ENCODE measurements around the gene GORASP2. TPM values are rescaled to one million over a fixed set of nuclear protein-coding genes. Genes with fewer than 3 reads are reported as not detected.

Gene GORASP2
- total RNA-seq, 4 donors from 2014 or later = 28.6 to 47.4 (median 36.0) TPM

GRCh38 chr2:170926743-170927297 lies 2.2 kb upstream of the GORASP2 start:
- no peak for TF ChIP-seq CTCF (IDR thresholded peaks at IDR 0.05; ENCODE audit: low read depth)

DNA sequence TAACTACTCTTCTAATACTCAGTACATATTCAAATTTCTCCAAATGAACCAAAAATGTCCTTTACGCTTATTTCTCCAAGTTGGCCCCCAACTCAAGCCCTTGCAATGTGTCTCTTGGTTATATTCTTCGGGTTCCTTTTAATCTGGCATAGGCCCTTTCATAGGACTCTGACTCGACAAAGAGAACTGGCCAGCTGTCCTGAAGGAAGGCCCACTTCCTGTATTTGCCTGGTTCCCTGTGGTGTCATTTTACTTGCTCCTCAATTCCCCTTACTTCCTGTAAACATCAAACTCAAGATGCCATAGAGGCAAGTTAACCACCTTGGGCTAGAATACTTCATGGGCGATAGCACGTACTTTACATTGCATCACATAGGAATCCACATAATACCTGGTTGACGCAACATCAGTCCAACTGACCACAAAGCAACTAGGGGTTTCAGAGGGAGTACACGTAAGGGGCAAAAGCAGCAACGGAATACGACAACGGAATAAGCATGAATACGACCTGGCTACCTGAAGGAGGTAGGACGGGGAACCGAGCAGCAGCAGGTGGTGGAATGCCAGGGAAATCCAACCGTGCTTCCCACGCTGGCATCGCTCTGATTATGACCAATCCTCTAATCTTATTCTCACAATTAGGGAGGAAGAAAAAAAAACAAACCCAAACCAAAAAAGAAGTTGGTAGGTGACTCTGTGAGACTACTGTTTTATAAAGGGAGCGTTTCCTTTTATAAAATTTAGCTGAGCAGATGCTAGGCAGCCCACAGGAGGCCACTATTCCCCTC lies 823 bp upstream of the GORASP2 start:
- no peak for TF ChIP-seq CTCF (IDR thresholded peaks at IDR 0.05; ENCODE audit: low read depth)

- no peak for TF ChIP-seq CTCF (IDR thresholded peaks at IDR 0.05; ENCODE audit: low read depth)
Observed at GRCh38 chr2:170929686-170930050, 615 bp downstream of the GORASP2 start.

GRCh38 chr2:170930131-170930990 lies 1.3 kb downstream of the GORASP2 start:
- no peak for TF ChIP-seq CTCF (IDR thresholded peaks at IDR 0.05; ENCODE audit: low read depth)

GRCh38 chr2:170930991-170931266 lies 1.9 kb downstream of the GORASP2 start:
- no peak for TF ChIP-seq CTCF (IDR thresholded peaks at IDR 0.05; ENCODE audit: low read depth)

GRCh38 chr2:170932166-170932565 lies 3.1 kb downstream of the GORASP2 start:
- TF ChIP-seq CTCF (IDR thresholded peaks at IDR 0.05; ENCODE audit: low read depth) = no peak

DNA sequence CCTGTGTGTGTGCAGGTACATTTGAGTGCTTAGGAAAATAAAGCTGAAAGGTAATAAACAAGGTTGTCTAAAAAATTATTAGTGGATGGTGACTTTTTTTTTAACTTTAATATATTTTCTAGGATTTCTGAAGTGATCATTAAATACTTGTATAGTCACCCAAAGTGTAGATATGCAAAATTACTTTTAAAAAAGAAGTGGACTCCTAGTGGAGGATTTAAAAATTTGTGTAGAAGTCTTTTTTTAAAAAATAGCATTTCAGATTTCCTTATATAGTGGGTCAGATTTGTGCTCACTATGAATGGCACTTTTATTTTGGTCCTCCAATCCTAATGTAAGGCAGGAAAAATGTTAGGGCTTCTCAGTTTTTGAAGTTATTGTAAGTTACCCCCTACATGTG lies 3.9 kb downstream of the GORASP2 start:
- no peak for TF ChIP-seq CTCF (IDR thresholded peaks at IDR 0.05; ENCODE audit: low read depth)
